Peyer's patch (tissue), 4 donors: ENCODE data around the gene ZFYVE26.

Experiments
- POLR2A ChIP-seq, 2 donors: fragments of 450-650 bp; IDR thresholded peaks; one replicate each; pipeline ENCODE4 v1.5.1; 2017; ENCODE audit warnings: antibody characterized with exemption in 2 of 2, mild to moderate bottlenecking in 2 of 2, moderate library complexity in 2 of 2
- TF ChIP-seq, protein P1 (sequence below), 6 experiments: fragments of 450-650 bp in 4 of 6; fragments of 200-600 bp in 2 of 6; sonication (generic) in 1 of 6; IDR thresholded peaks; one replicate each; pipeline ENCODE4 v1.5.1; 2017 to 2019; ENCODE audit warnings: antibody characterized with exemption in 6 of 6, mild to moderate bottlenecking in 3 of 6, moderate library complexity in 1 of 6

DNA sequence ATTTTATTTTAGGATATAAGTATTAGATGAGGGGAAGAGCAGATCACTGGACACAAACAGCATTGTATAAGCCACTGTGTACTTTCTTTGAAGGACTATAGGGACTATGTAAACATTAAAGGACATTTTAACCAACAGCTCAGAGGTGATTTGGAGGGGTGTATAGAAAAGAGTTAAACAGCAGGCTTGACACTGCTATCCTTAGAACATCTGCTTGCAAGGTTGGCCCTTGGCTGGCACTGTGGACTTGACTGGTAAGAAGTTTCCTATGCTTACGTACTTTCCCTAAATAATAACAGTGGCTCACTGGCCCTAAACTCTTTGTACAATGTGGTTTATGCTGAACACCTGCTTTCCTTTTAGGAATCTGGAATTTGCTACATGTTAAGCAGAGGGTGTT, 28.7 kb downstream of the ZFYVE26 start:
- TF ChIP-seq, protein P1, sequence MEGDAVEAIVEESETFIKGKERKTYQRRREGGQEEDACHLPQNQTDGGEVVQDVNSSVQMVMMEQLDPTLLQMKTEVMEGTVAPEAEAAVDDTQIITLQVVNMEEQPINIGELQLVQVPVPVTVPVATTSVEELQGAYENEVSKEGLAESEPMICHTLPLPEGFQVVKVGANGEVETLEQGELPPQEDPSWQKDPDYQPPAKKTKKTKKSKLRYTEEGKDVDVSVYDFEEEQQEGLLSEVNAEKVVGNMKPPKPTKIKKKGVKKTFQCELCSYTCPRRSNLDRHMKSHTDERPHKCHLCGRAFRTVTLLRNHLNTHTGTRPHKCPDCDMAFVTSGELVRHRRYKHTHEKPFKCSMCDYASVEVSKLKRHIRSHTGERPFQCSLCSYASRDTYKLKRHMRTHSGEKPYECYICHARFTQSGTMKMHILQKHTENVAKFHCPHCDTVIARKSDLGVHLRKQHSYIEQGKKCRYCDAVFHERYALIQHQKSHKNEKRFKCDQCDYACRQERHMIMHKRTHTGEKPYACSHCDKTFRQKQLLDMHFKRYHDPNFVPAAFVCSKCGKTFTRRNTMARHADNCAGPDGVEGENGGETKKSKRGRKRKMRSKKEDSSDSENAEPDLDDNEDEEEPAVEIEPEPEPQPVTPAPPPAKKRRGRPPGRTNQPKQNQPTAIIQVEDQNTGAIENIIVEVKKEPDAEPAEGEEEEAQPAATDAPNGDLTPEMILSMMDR (IDR thresholded peaks at IDR 0.05): no peak
- TF ChIP-seq POLR2A (IDR thresholded peaks at IDR 0.05): no peak
